Endothelial cell of umbilical vein (primary cell): ENCODE results near the gene C19orf44. TPM values are rescaled to one million over a fixed set of nuclear protein-coding genes. Genes with fewer than 3 reads are reported as not detected.

Experiments used
- BruUV-seq: library from RNA; stranded (reverse); fragments of 400-500 nt; replicated peaks from 2 replicates; lab custom pipeline; 2021; lab: Mats Ljungman, UMichigan
- CTCF ChIA-PET: fragments of 300-600, 350-600 bp; sonication (Branson Sonifier 250); formaldehyde crosslinking; loops from one replicate; lab custom pipeline; 2021; ENCODE audit warnings: antibody characterized with exemption, inconsistent platforms; lab: Charles Lee
- POLR2A ChIA-PET: fragments of 300-600, 350-600 bp; sonication (Branson Sonifier 250); formaldehyde crosslinking; loops from one replicate; lab custom pipeline; 2021; ENCODE audit warnings: antibody characterized with exemption, inconsistent platforms; lab: Charles Lee
- DNase-seq: peaks from one replicate; pipeline ENCODE4 v3.0.0-alpha.2; 2011; ENCODE audit warnings: low read depth, low spot score
- FAIRE-seq: peaks from 2 replicates; lab custom pipeline; 2011; peaks lifted over from hg19 to GRCh38; lab: Jason Lieb, UNC
- H2AFZ ChIP-seq: 2 replicates; pipeline ENCODE4 v1.6.0; 2012; ENCODE audit warnings: low read depth, low read length, control low read depth, inconsistent platforms
- H3K27ac ChIP-seq: 2 replicates; pipeline ENCODE4 v1.5.1; 2011; ENCODE audit warnings: low read depth, mild to moderate bottlenecking, control low read depth, low read length, moderate library complexity; ENCODE audit not compliant: insufficient read depth
- H3K27me3 ChIP-seq, 2 experiments: 2 replicates each; pipeline versions ENCODE4 v1.6.0 to v1.6.1; 2011; ENCODE audit warnings: low read length in 2 of 2, mixed read lengths in 1 of 2; ENCODE audit not compliant: control insufficient read depth in 2 of 2, insufficient read depth in 2 of 2
- H3K36me3 ChIP-seq, 2 experiments: 2 replicates in 1 of 2; 3 replicates in 1 of 2; pipeline ENCODE4 v1.5.1; 2011; ENCODE audit warnings: low read length in 2 of 2, mild to moderate bottlenecking in 1 of 2, moderate library complexity in 1 of 2; ENCODE audit not compliant: control insufficient read depth in 2 of 2, insufficient read depth in 2 of 2; ENCODE audit errors: extremely low read depth in 1 of 2
- H3K4me1 ChIP-seq: 3 replicates; pipeline ENCODE4 v1.5.1; 2011; ENCODE audit warnings: mild to moderate bottlenecking, low read length; ENCODE audit not compliant: control insufficient read depth, insufficient read depth; ENCODE audit errors: extremely low read depth
- H3K4me2 ChIP-seq: 2 replicates; pipeline ENCODE4 v1.6.1; 2011; ENCODE audit warnings: low read length, control low read depth, mixed read lengths; ENCODE audit not compliant: insufficient read depth
- H3K4me3 ChIP-seq, 3 experiments: fragments of 200-600 bp in 1 of 3; sonication (generic), shearing (Covaris generic) in 1 of 3; replicated peaks in 1 of 3; 2 replicates each; pipeline ENCODE4 v1.5.1; 2011 to 2016; ENCODE audit warnings: control low read depth in 3 of 3, low read length in 3 of 3, mild to moderate bottlenecking in 2 of 3, inconsistent platforms in 1 of 3, low read depth in 1 of 3, moderate library complexity in 1 of 3; ENCODE audit not compliant: insufficient read depth in 1 of 3
- H3K79me2 ChIP-seq: 2 replicates; pipeline ENCODE4 v1.6.0; 2012; ENCODE audit warnings: low read length, inconsistent platforms; ENCODE audit not compliant: control insufficient read depth, insufficient read depth
- H3K9ac ChIP-seq: replicated peaks from 2 replicates; pipeline ENCODE3; 2011; ENCODE audit warnings: low read length, control low read depth; ENCODE audit not compliant: insufficient read depth; ENCODE audit errors: extremely low read depth
- H3K9me1 ChIP-seq: replicated peaks from 3 replicates; pipeline ENCODE4 v1.6.0; 2011; ENCODE audit warnings: mild to moderate bottlenecking, low read length; ENCODE audit not compliant: control insufficient read depth, insufficient read depth; ENCODE audit errors: extremely low read depth
- H3K9me3 ChIP-seq: replicated peaks from 2 replicates; pipeline ENCODE4 v1.5.1; 2012; ENCODE audit warnings: low read length, inconsistent platforms; ENCODE audit not compliant: control insufficient read depth, insufficient read depth
- H4K20me1 ChIP-seq: replicated peaks from 2 replicates; pipeline ENCODE3; 2011; ENCODE audit warnings: mild to moderate bottlenecking, low read length; ENCODE audit not compliant: control insufficient read depth, insufficient read depth; ENCODE audit errors: extremely low read depth
- JUN ChIP-seq: IDR thresholded peaks from 2 replicates; pipeline ENCODE4 v1.6.1; 2011; ENCODE audit warnings: borderline replicate concordance, low read depth; ENCODE audit not compliant: insufficient read length, insufficient read depth
- MYC ChIP-seq: IDR thresholded peaks from one replicate; pipeline ENCODE4 v1.6.1; 2011; ENCODE audit warnings: mild to moderate bottlenecking, low read depth, low read length
- POLR2A ChIP-seq: IDR thresholded peaks from 2 replicates; pipeline ENCODE4 v1.6.1; 2012; ENCODE audit warnings: low read depth, mild to moderate bottlenecking, control low read depth, low read length
- POLR2AphosphoS5 ChIP-seq: IDR thresholded peaks from 2 replicates; pipeline ENCODE4 v1.6.1; 2012; ENCODE audit warnings: low read depth, mild to moderate bottlenecking, control low read depth, low read length, moderate library complexity; ENCODE audit not compliant: insufficient read depth
- dilution Hi-C: fragments of 300-500 bp; cut with MboI; formaldehyde crosslinking; loops from one replicate; pipeline ENCODE4 v1.15.0; 2019; ENCODE audit warnings: low sequenced_read_pairs; ENCODE audit not compliant: extremely low pct_ligation_motif_present
- intact Hi-C: fragments of 100-400 bp; cut with micrococcal nuclease; formaldehyde crosslinking; loops from one replicate; pipeline ENCODE4 v1.10.0; 2022
- polyA plus RNA-seq, 4 experiments: library from polyadenylated mRNA; depleted of rRNA in 3 of 4; stranded (reverse) in 3 of 4; unstranded in 1 of 4; fragments of >200 nt; gene quantifications; 2 replicates each; pipeline versions ENCODE4 v1.2.1 to v1.2.3, GENCODE V29; 2011 to 2012; ENCODE audit warnings: missing spikeins in 1 of 4
- total RNA-seq: library from RNA; stranded (reverse); gene quantifications from 2 replicates; pipeline ENCODE4 v1.2.3, GENCODE V29; 2021
- TF ChIP-seq, protein P1 (sequence below), 2 donors: IDR thresholded peaks; 1 replicate in 1 of 2; 2 replicates in 1 of 2; pipeline ENCODE4 v1.5.1; 2011; ENCODE audit warnings: low read length in 2 of 2, mild to moderate bottlenecking in 2 of 2, moderate library complexity in 2 of 2, control low read depth in 1 of 2, inconsistent platforms in 1 of 2, low read depth in 1 of 2; ENCODE audit not compliant: insufficient read depth in 1 of 2; ENCODE audit errors: extremely low read depth in 1 of 2
- TF ChIP-seq, protein P2 (sequence below): IDR thresholded peaks from 2 replicates; pipeline ENCODE4 v1.6.1; 2011; ENCODE audit not compliant: insufficient read depth, insufficient read length

C19orf44 gene
- total and polyA plus RNA-seq, 2 donors (not counting 3 experiments of a cell fraction or from before 2014, with no cell fraction given), result 3.5 to 4.3 TPM

- H3K27ac ChIP-seq, result no peak overlapping the region
- TF ChIP-seq JUN (no peak), MYC (no peak), POLR2A (no peak), POLR2AphosphoS5 (no peak)
- TF ChIP-seq, protein P1, sequence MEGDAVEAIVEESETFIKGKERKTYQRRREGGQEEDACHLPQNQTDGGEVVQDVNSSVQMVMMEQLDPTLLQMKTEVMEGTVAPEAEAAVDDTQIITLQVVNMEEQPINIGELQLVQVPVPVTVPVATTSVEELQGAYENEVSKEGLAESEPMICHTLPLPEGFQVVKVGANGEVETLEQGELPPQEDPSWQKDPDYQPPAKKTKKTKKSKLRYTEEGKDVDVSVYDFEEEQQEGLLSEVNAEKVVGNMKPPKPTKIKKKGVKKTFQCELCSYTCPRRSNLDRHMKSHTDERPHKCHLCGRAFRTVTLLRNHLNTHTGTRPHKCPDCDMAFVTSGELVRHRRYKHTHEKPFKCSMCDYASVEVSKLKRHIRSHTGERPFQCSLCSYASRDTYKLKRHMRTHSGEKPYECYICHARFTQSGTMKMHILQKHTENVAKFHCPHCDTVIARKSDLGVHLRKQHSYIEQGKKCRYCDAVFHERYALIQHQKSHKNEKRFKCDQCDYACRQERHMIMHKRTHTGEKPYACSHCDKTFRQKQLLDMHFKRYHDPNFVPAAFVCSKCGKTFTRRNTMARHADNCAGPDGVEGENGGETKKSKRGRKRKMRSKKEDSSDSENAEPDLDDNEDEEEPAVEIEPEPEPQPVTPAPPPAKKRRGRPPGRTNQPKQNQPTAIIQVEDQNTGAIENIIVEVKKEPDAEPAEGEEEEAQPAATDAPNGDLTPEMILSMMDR (IDR thresholded peaks at IDR 0.05; ENCODE audit: extremely low read depth in 1 of 2, insufficient read depth in 1 of 2, low read depth in 1 of 2, low read length in 2 of 2), result no peak
- TF ChIP-seq, protein P2, sequence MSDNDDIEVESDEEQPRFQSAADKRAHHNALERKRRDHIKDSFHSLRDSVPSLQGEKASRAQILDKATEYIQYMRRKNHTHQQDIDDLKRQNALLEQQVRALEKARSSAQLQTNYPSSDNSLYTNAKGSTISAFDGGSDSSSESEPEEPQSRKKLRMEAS, result no peak
- ChIA-PET CTCF (interaction anchor here (1.3 kb wide), 1 partner anchor 10 kb away, joined by 4 read pairs; no protein-coding TSS in a partner anchor), POLR2A (no interaction called here)
- H3K9ac ChIP-seq, result no peak overlapping the region
- no peaks in the 10 kb centered on the region for H3K27me3 ChIP-seq
- H3K4me2 ChIP-seq, result no peak overlapping the region
- dilution Hi-C loops (no loop called here), intact Hi-C loops (no loop called here)
- no peak overlapping the region for H2AFZ ChIP-seq
- FAIRE-seq, result no peak
- no peak for DNase-seq
- no peaks in the 10 kb centered on the region for H4K20me1 ChIP-seq
- no peaks in the 10 kb centered on the region for H3K9me3 ChIP-seq
- peaks cover 18% of the 10 kb centered on the region for H3K4me1 ChIP-seq
- H3K36me3 ChIP-seq, result no peaks in the 10 kb centered on the region
- no TSS peak for BruUV-seq
- no peaks in the 10 kb centered on the region for H3K9me1 ChIP-seq
- peaks cover 41% of the 10 kb centered on the region for H3K79me2 ChIP-seq
- H3K4me3 ChIP-seq, result no peak overlapping the region
Observed at GRCh38 chr19:16452325-16452724, 43.9 kb upstream of the C19orf44 start.
